T-helper 1 cell treated with Interleukin-12 subunit alpha and Interleukin-12 subunit beta and Interleukin-4 antibody, amounts not matched to agents 30 μg/mL and 1 μg/mL, for 36 hours (primary cell): ENCODE data around the gene PLA2G5.

Source experiments
- H3K27ac Mint-ChIP-seq: one replicate; pipeline ENCODE4 v1.8.0; 2021; ENCODE audit warnings: mild to moderate bottlenecking, mixed read lengths
- H3K27me3 Mint-ChIP-seq: one replicate; pipeline ENCODE4 v1.8.0; 2021; ENCODE audit warnings: low read depth, mixed read lengths
- H3K36me3 Mint-ChIP-seq: one replicate; pipeline ENCODE4 v1.8.0; 2021; ENCODE audit warnings: low read depth, mixed read lengths
- H3K4me1 Mint-ChIP-seq: one replicate; pipeline ENCODE4 v1.8.0; 2021; ENCODE audit warnings: low read depth, mixed read lengths
- H3K4me3 Mint-ChIP-seq: one replicate; pipeline ENCODE4 v1.8.0; 2021; ENCODE audit warnings: mild to moderate bottlenecking, moderate library complexity, mixed read lengths
- H3K9me3 Mint-ChIP-seq: one replicate; pipeline ENCODE4 v1.8.0; 2021; ENCODE audit warnings: mixed read lengths

The PLA2G5 gene

DNA sequence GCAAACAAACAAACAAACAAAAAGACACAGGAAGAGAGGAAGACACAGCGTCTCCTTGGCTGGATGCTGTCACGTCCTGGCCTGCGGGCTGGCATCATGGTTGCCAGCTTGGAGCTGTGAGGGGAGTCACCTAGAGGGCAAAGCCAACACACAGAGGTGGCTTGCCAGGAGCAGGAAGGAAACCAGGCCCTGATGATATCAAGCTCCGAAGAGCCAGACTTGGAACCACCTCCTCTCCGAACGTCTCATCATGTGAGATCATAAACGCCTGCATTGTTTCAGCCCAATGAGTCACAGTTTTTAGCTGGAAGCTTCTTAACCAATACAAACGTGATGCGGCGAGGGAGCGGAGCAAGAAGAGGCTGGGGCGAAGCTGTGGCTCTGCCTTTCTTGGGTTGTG is 40.7 kb downstream of the PLA2G5 start:
- Mint-ChIP-seq H3K36me3 (no peaks in the 10 kb centered on the region), H3K4me3 (no peak overlapping the region), H3K9me3 (no peaks in the 10 kb centered on the region), H3K4me1 (no peaks in the 10 kb centered on the region), H3K27ac (no peak overlapping the region), H3K27me3 (peaks cover 9% of the 10 kb centered on the region)

GRCh38 chr1:20111452-20111851 is 41.5 kb downstream of the PLA2G5 start:
- no peak overlapping the region for H3K4me3 Mint-ChIP-seq
- peaks cover 9% of the 10 kb centered on the region for H3K27me3 Mint-ChIP-seq
- H3K4me1 Mint-ChIP-seq, result no peaks in the 10 kb centered on the region
- no peaks in the 10 kb centered on the region for H3K36me3 Mint-ChIP-seq
- H3K27ac Mint-ChIP-seq, result no peak overlapping the region
- no peaks in the 10 kb centered on the region for H3K9me3 Mint-ChIP-seq

DNA sequence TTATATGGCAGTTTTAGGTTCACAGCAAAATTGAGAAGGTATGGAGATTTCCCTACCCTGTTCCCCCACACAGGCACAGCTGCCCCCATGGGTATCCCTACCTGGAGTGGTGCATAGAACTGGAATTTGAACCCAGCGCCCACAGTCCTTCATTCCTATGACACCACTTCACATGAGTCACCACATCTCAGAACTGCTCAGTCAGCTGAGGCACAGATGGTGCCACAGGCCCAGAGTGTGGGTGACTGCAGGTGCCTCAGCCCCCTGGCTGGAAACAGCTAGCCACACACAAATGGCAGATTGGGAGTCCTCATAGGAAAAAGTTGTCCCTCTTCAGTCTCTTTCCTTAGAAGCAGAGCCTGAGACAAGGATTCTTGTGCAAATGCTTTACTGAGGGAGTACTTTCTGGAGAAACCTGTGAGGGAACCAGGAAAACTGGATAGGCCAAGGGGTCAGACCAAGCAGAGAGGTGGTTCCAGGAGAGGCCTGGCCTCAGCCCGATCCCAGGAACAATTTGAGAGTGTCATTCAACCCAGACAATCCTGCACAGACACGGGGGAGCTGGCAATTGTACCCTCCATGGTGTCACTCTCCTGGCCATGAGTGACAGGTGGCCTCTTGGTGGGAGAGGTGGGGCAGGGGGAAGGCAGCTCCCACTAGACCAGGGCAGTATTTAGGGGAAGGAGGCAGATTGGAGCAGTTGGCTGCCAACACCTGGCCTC is 42.4 kb downstream of the PLA2G5 start:
- H3K4me3 Mint-ChIP-seq, result no peak overlapping the region
- H3K27ac Mint-ChIP-seq, result no peak overlapping the region

DNA sequence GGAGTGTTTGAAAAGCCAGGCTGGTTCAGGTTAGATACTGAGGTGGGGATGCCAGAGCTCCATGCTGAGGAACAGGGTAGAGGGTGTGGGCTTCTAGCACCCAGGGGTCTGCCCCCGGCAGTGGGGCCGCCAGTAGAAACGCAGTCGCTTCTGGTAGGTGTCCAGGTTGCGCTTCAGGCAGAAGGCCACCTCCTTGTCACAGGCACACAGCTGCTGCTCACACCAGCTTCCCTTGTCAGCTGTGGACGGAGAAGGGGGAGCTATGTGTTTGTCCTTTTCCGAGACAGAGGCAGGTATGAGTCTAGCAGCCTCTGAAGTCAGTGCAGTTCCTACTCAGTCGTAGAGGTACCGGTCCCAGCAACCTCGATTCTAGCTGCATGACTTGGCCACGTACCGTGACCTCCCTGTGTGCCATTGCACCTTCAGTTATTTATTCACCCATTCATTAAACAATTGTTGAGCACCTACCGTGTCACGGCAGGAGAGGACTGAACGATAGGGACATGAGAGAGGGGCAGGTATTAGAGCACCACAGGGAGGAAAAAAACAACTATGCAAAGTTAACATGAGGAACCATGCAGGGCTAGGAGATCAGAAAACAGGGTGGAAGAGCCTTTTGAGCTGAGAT is 44.1 kb downstream of the PLA2G5 start:
- H3K4me1 Mint-ChIP-seq, result no peaks in the 10 kb centered on the region
- H3K36me3 Mint-ChIP-seq, result no peaks in the 10 kb centered on the region
- no peaks in the 10 kb centered on the region for H3K9me3 Mint-ChIP-seq
- no peak overlapping the region for H3K4me3 Mint-ChIP-seq
- H3K27me3 Mint-ChIP-seq, result peaks cover 3% of the 10 kb centered on the region
- no peak overlapping the region for H3K27ac Mint-ChIP-seq

More for the DNA sequence above, 42.4 kb downstream of the PLA2G5 start:
- Mint-ChIP-seq H3K4me1 (no peaks in the 10 kb centered on the region), H3K9me3 (no peaks in the 10 kb centered on the region), H3K36me3 (no peaks in the 10 kb centered on the region), H3K27me3 (peaks cover 9% of the 10 kb centered on the region)

DNA sequence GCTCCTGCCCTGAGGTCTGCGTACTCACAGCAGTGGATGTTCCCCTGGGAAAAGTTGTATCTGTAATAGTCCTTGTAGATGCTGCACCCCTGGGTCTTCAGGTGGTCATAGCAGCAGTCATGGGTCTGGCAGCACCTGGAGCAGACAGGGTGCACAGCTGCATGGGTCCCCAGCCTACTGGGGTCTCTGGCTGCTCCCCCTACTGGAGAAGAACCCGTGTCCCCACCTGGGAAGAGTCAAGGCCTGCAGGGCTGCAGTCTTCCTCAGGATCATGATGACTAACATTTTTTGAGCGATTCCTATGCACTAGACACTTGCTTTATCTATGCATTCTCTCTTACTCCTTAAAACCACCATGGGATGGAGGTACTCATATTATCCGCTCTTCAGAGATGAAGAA is 45.5 kb downstream of the PLA2G5 start:
- Mint-ChIP-seq H3K27me3 (peaks cover 8% of the 10 kb centered on the region), H3K27ac (no peak overlapping the region), H3K36me3 (no peaks in the 10 kb centered on the region), H3K4me3 (no peak overlapping the region), H3K4me1 (no peaks in the 10 kb centered on the region), H3K9me3 (no peaks in the 10 kb centered on the region)

- Mint-ChIP-seq H3K4me3 (no peak overlapping the region), H3K36me3 (no peaks in the 10 kb centered on the region), H3K9me3 (no peaks in the 10 kb centered on the region), H3K27me3 (peaks cover 8% of the 10 kb centered on the region), H3K4me1 (no peaks in the 10 kb centered on the region), H3K27ac (no peak overlapping the region)
Measured at GRCh38 chr1:20115916-20116315, 45.9 kb downstream of the PLA2G5 start.

- peaks cover 11% of the 10 kb centered on the region for H3K27me3 Mint-ChIP-seq
- H3K36me3 Mint-ChIP-seq, result no peaks in the 10 kb centered on the region
- no peak overlapping the region for H3K27ac Mint-ChIP-seq
- no peaks in the 10 kb centered on the region for H3K4me1 Mint-ChIP-seq
- H3K4me3 Mint-ChIP-seq, result no peak overlapping the region
- H3K9me3 Mint-ChIP-seq, result no peaks in the 10 kb centered on the region
Measured at GRCh38 chr1:20117236-20117635, 47.2 kb downstream of the PLA2G5 start.

- H3K4me3 Mint-ChIP-seq, result no peak within 1 kb of the TSS
- no peak within 1 kb of the TSS for H3K27ac Mint-ChIP-seq
- H3K36me3 Mint-ChIP-seq, result no peaks in the 10 kb centered on the region
- H3K27me3 Mint-ChIP-seq, result peaks cover 10% of the 10 kb centered on the region
- H3K9me3 Mint-ChIP-seq, result no peaks in the 10 kb centered on the region
- no peaks in the 10 kb centered on the region for H3K4me1 Mint-ChIP-seq
Measured at GRCh38 chr1:20119347-20119746, 49.4 kb downstream of the PLA2G5 start, which contains the start of gene PLA2G2D. Gene PLA2G2D (minus strand): TSS chr1:20119536. CDS start chr1:20119498, 38 bp downstream.

GRCh38 chr1:20120796-20121195 is 50.8 kb downstream of the PLA2G5 start:
- H3K27me3 Mint-ChIP-seq, result peaks cover 8% of the 10 kb centered on the region
- H3K27ac Mint-ChIP-seq, result no peak overlapping the region
- no peak overlapping the region for H3K4me3 Mint-ChIP-seq
- no peaks in the 10 kb centered on the region for H3K36me3 Mint-ChIP-seq
- no peaks in the 10 kb centered on the region for H3K4me1 Mint-ChIP-seq
- H3K9me3 Mint-ChIP-seq, result no peaks in the 10 kb centered on the region

DNA sequence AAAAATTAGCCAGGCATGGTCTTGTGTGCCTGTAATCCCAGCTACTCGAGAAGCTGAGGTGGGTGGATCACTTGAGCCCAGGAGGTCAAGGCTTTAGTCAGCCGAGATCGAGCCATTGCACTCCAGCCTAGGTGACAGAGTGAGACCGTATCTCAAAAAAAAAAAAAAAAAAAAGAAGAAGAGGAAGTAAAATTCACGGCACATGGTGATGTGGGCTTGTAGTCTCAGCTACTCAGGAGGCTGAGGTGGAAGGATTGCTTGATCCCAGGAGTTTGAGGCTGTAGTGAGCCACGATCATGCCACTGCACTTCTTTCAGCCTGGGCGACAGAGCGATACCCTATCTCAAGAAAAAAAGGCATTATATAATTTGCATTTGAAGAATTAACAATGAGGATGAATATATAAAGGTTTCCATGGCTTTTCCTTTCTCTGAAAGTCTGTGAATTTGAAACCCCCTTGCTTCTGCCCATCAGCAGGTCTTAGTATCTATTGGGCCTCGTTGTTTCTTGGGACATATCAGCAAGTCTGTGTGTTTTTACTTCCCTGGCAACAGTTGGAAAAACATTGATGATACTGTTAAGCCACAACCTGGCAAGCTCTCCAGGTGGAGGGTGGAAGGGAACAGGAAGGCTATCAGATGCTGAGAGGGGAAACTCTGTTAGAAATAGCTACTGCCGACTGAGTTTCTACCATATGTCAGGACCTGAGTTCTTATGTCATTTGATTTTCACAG is 53.9 kb downstream of the PLA2G5 start:
- no peaks in the 10 kb centered on the region for H3K9me3 Mint-ChIP-seq
- no peak overlapping the region for H3K4me3 Mint-ChIP-seq
- H3K27me3 Mint-ChIP-seq, result peaks cover 8% of the 10 kb centered on the region
- no peaks in the 10 kb centered on the region for H3K36me3 Mint-ChIP-seq
- no peak overlapping the region for H3K27ac Mint-ChIP-seq
- H3K4me1 Mint-ChIP-seq, result no peaks in the 10 kb centered on the region

DNA sequence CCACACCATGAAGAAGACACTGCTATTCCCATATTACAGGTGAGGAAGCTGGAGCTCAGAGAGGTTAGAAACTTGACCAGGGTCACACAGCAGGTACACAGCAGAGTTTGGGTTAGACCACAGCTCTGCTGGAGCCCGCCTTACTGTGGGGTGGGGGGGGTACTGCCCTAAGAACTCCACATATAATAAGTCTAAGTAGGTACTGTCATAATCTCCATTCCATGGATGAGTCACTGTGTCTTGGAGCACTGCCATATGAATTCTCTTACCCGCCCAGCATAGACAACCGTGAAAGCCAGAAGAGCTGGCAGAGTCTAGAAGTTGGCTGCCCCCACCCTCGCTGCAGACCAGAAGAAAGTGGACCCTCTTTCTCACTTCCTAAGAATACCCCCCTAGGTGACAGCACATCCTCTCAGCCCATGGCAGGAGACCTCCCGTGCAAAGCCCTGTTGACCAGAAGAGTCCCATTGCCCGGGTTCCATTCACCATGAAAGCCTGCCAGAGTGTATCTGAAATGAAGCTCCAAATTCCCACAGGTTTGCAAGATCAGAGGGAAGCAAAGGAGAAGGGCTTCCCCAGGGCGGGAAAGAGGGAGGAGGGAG is 54.6 kb downstream of the PLA2G5 start:
- Mint-ChIP-seq H3K27me3 (peaks cover 8% of the 10 kb centered on the region), H3K4me3 (no peak overlapping the region), H3K36me3 (no peaks in the 10 kb centered on the region), H3K9me3 (no peaks in the 10 kb centered on the region), H3K4me1 (no peaks in the 10 kb centered on the region), H3K27ac (no peak overlapping the region)

GRCh38 chr1:20125100-20125499 is 55.1 kb downstream of the PLA2G5 start:
- Mint-ChIP-seq H3K9me3 (no peaks in the 10 kb centered on the region), H3K27ac (no peak overlapping the region), H3K27me3 (peaks cover 9% of the 10 kb centered on the region), H3K4me3 (no peak overlapping the region), H3K36me3 (no peaks in the 10 kb centered on the region), H3K4me1 (no peaks in the 10 kb centered on the region)

GRCh38 chr1:20126041-20126805 is 56.2 kb downstream of the PLA2G5 start:
- H3K9me3 Mint-ChIP-seq, result no peaks in the 10 kb centered on the region
- H3K27ac Mint-ChIP-seq, result no peak overlapping the region
- no peaks in the 10 kb centered on the region for H3K36me3 Mint-ChIP-seq
- no peak overlapping the region for H3K4me3 Mint-ChIP-seq
- H3K4me1 Mint-ChIP-seq, result no peaks in the 10 kb centered on the region
- peaks cover 5% of the 10 kb centered on the region for H3K27me3 Mint-ChIP-seq

DNA sequence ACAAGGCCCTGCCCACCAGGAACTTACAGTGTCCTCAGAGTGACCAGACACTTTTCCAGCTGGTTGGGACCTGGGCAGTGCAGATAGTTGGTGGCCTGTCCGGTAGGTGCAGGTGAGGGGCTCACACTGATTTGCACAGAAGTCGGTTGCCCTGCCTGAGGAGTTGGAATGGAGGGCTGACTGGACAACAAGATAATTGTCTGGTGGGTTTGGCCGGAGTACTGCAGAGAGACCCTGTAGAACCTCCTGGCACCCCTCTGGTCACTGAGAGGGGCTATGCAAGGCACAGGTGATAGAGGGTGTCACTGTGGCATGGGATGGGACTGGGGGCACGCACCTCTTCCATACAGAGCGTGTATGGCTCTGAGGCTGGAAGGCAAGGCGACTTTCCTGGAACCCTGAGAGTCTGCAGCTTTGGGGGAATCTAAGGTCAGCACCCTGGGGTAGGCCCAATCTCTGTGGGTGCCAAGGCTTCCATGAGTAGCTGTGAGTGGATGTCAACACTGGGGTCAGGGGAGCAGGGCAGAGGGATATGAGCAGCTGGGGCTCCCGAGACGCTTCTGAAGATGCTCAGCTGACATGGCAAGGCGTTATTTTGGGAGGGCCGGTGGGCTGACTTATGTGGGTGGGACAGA is 56.9 kb downstream of the PLA2G5 start:
- H3K36me3 Mint-ChIP-seq, result no peaks in the 10 kb centered on the region
- H3K27me3 Mint-ChIP-seq, result peaks cover 9% of the 10 kb centered on the region
- H3K4me3 Mint-ChIP-seq, result no peak overlapping the region
- H3K9me3 Mint-ChIP-seq, result no peaks in the 10 kb centered on the region
- H3K27ac Mint-ChIP-seq, result no peak overlapping the region
- no peaks in the 10 kb centered on the region for H3K4me1 Mint-ChIP-seq
